DND-41 (cell line): Measurements from ENCODE around the gene PTPRC.

Experiments
- CTCF ChIP-seq: IDR thresholded peaks from 2 replicates; pipeline ENCODE4 v1.5.1; 2012; ENCODE audit warnings: borderline replicate concordance, low read length, moderate library complexity, mild to moderate bottlenecking; ENCODE audit not compliant: poor library complexity, severe bottlenecking; ENCODE audit errors: extremely low read depth
- EZH2 ChIP-seq: IDR thresholded peaks from 3 replicates; pipeline ENCODE4 v1.6.1; 2012; ENCODE audit warnings: borderline replicate concordance, low read depth, mild to moderate bottlenecking, moderate library complexity, low read length, inconsistent platforms; ENCODE audit not compliant: severe bottlenecking

DNA sequence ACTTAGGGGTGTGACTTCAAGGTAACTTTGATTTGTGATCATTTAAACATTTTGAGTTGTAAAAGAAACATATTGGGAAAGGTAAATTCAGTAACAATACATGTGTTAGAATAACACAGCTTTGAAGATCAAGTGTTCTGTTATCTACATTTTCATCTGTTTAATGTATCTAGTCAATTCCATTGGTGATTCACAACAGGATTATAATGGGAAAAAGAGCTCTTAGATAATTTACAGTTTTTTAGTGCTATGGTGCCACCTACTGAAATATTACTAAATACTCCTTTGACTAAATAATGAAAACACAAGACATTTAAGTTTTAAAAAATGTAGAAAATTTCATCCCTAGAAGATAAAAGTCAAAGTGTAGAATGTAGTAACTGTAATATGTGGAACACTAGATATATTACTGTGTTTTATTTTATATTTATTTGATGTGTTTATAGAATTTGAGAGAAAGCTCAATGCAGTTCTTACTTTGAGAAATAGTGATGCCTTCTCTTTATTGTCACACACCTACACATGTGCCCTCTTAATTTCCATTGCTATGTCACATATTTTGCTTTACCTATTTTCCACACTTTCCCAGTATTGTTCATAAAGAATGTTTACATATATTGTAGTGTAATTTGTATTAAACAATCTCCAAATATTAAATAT is 47.4 kb downstream of the PTPRC start:
- peak; percentile 69 for TF ChIP-seq CTCF
- TF ChIP-seq EZH2: no peak
